WTC11 (cell line): Measurements from ENCODE around the gene ZNF700. TPM values are rescaled to one million over a fixed set of nuclear protein-coding genes. Genes with fewer than 3 reads are reported as not detected.

ENCODE experiments used
- ATAC-seq: fragments of 200-7000 bp; cut with Tn5 transposase; 2 replicates; pipeline ENCODE4 v1.10.0; 2021; ENCODE audit warnings: mild to moderate bottlenecking, moderate library complexity
- CTCF ChIA-PET: fragments of 300-600 bp; sonication (Branson Sonifier 250); formaldehyde crosslinking; loops from one replicate; lab custom pipeline; 2021; ENCODE audit warnings: antibody characterized with exemption; lab: Charles Lee
- POLR2A ChIA-PET: fragments of 350-600 bp; sonication (Branson Sonifier 250); formaldehyde crosslinking; loops from one replicate; lab custom pipeline; 2021; ENCODE audit warnings: antibody characterized with exemption; lab: Charles Lee
- DNase-seq: peaks from one replicate; pipeline ENCODE4 v3.0.0; 2021; ENCODE audit warnings: low spot score
- H3K27ac Mint-ChIP-seq: 2 replicates; pipeline ENCODE4 v1.8.0; 2021; ENCODE audit warnings: mixed read lengths
- H3K27me3 Mint-ChIP-seq: 2 replicates; pipeline ENCODE4 v1.8.0; 2021; ENCODE audit warnings: low read depth, mild to moderate bottlenecking, moderate library complexity, mixed read lengths
- H3K36me3 Mint-ChIP-seq: 2 replicates; pipeline ENCODE4 v1.8.0; 2021; ENCODE audit warnings: mixed read lengths
- H3K4me1 Mint-ChIP-seq: 2 replicates; pipeline ENCODE4 v1.8.0; 2022; ENCODE audit warnings: mixed read lengths
- H3K4me3 Mint-ChIP-seq: 2 replicates; pipeline ENCODE4 v1.8.0; 2021; ENCODE audit warnings: mild to moderate bottlenecking, moderate library complexity, mixed read lengths
- H3K9me3 Mint-ChIP-seq: 2 replicates; pipeline ENCODE4 v1.8.0; 2021; ENCODE audit warnings: mixed read lengths
- ATF2 ChIP-seq: sonication (generic); formaldehyde crosslinking; IDR thresholded peaks from 2 replicates; pipeline ENCODE4 v1.8.1; 2022; ENCODE audit warnings: low read depth, missing genetic modification reagents, borderline replicate concordance
- CBFB ChIP-seq: sonication (generic); formaldehyde crosslinking; IDR thresholded peaks from 2 replicates; pipeline ENCODE4 v1.8.1; 2022; ENCODE audit warnings: mild to moderate bottlenecking, low read depth, missing genetic modification reagents
- E2F5 ChIP-seq: sonication (generic); formaldehyde crosslinking; IDR thresholded peaks from 2 replicates; pipeline ENCODE4 v1.8.1; 2022; ENCODE audit warnings: mild to moderate bottlenecking, moderate library complexity, missing genetic modification reagents
- ETV6 ChIP-seq: sonication (generic); formaldehyde crosslinking; IDR thresholded peaks from 2 replicates; pipeline ENCODE4 v1.8.1; 2022; ENCODE audit warnings: mild to moderate bottlenecking, missing genetic modification reagents
- FOXP1 ChIP-seq: sonication (generic); formaldehyde crosslinking; IDR thresholded peaks from 2 replicates; pipeline ENCODE4 v1.8.0; 2022; ENCODE audit warnings: missing genetic modification reagents, mild to moderate bottlenecking, moderate library complexity, borderline replicate concordance
- HMGA2 ChIP-seq: fragments of 250-450 bp; sonication (Bioruptor Pico); IDR thresholded peaks from 2 replicates; pipeline ENCODE4 v1.4.0; 2021; ENCODE audit warnings: mild to moderate bottlenecking, moderate library complexity
- JUN ChIP-seq: sonication (generic); formaldehyde crosslinking; IDR thresholded peaks from 2 replicates; pipeline ENCODE4 v1.8.0; 2023; ENCODE audit warnings: mild to moderate bottlenecking, missing genetic modification reagents
- MLX ChIP-seq: sonication (generic); formaldehyde crosslinking; IDR thresholded peaks from 2 replicates; pipeline ENCODE4 v1.8.1; 2023; ENCODE audit warnings: mild to moderate bottlenecking, missing genetic modification reagents, moderate library complexity
- MYBL2 ChIP-seq: sonication (generic); formaldehyde crosslinking; IDR thresholded peaks from 2 replicates; pipeline ENCODE4 v1.8.1; 2023; ENCODE audit warnings: mild to moderate bottlenecking, moderate library complexity, missing genetic modification reagents
- NFE2L1 ChIP-seq: sonication (generic); formaldehyde crosslinking; IDR thresholded peaks from 2 replicates; pipeline ENCODE4 v1.8.1; 2023; ENCODE audit warnings: missing genetic modification reagents
- NFYB ChIP-seq: sonication (generic); formaldehyde crosslinking; conservative IDR thresholded peaks from 2 replicates; pipeline ENCODE4 v1.8.0; 2022; ENCODE audit warnings: low read depth, missing genetic modification reagents
- NR2C2 ChIP-seq: sonication (generic); formaldehyde crosslinking; IDR thresholded peaks from 2 replicates; pipeline ENCODE4 v1.8.0; 2022; ENCODE audit warnings: mild to moderate bottlenecking, missing genetic modification reagents
- OVOL2 ChIP-seq: fragments of 250-450 bp; sonication (Bioruptor Pico); IDR thresholded peaks from 2 replicates; pipeline ENCODE4 v1.9.0; 2021; ENCODE audit warnings: mild to moderate bottlenecking, borderline replicate concordance
- PRDM15 ChIP-seq: sonication (generic); formaldehyde crosslinking; IDR thresholded peaks from 2 replicates; pipeline ENCODE4 v1.8.0; 2022; ENCODE audit warnings: missing genetic modification reagents
- SP1 ChIP-seq: sonication (generic); formaldehyde crosslinking; conservative IDR thresholded peaks from 2 replicates; pipeline ENCODE4 v1.8.1; 2022; ENCODE audit warnings: missing genetic modification reagents
- TEAD1 ChIP-seq: sonication (generic); formaldehyde crosslinking; IDR thresholded peaks from 2 replicates; pipeline ENCODE4 v1.8.0; 2022; ENCODE audit warnings: mild to moderate bottlenecking, missing genetic modification reagents
- TEAD4 ChIP-seq: sonication (generic); formaldehyde crosslinking; IDR thresholded peaks from 2 replicates; pipeline ENCODE4 v1.8.0; 2022; ENCODE audit warnings: mild to moderate bottlenecking, missing genetic modification reagents
- TP53 ChIP-seq: sonication (generic); formaldehyde crosslinking; IDR thresholded peaks from 2 replicates; pipeline ENCODE4 v1.8.1; 2023; ENCODE audit warnings: mild to moderate bottlenecking, missing genetic modification reagents
- ZBTB21 ChIP-seq: sonication (generic); formaldehyde crosslinking; IDR thresholded peaks from 2 replicates; pipeline ENCODE4 v1.8.1; 2023; ENCODE audit warnings: mild to moderate bottlenecking, missing genetic modification reagents, borderline replicate concordance
- ZBTB43 ChIP-seq: sonication (generic); formaldehyde crosslinking; IDR thresholded peaks from 2 replicates; pipeline ENCODE4 v1.8.1; 2023; ENCODE audit warnings: mild to moderate bottlenecking, missing genetic modification reagents
- ZNF281 ChIP-seq: sonication (generic); formaldehyde crosslinking; IDR thresholded peaks from 2 replicates; pipeline ENCODE4 v1.8.0; 2023; ENCODE audit warnings: mild to moderate bottlenecking, missing genetic modification reagents
- total RNA-seq: library from RNA; stranded (reverse); gene quantifications from 3 replicates; pipeline ENCODE4 v1.2.3, GENCODE V29; 2021

ZNF700 gene
- total RNA-seq, 1 experiment from 2014 or later = 9.1 TPM

- ATAC-seq (peak; percentile 97), DNase-seq (peak; percentile 98)
- Mint-ChIP-seq H3K36me3 (peaks cover 21% of the 10 kb centered on the region), H3K27me3 (no peaks in the 10 kb centered on the region), H3K4me3 (peak overlapping the region; percentile 98), H3K27ac (peak overlapping the region; percentile 99), H3K4me1 (peaks cover 31% of the 10 kb centered on the region), H3K9me3 (peaks cover 7% of the 10 kb centered on the region)
- ChIA-PET POLR2A (interaction anchor here (0.6 to 2.7 kb wide), 15 partner anchors 10 to 902 kb away, joined by 3 to 18 read pairs (median 6); partner anchors contain the start of genes ZNF20, ZNF433, ZNF625 and ZNF69), CTCF (interaction anchor here (0.5 to 7.1 kb wide), 29 partner anchors 13 to 190 kb away, joined by 3 to 100 read pairs (median 4); partner anchors contain the start of genes ZNF20, ZNF433, ZNF439 and ZNF440)
- TF ChIP-seq NFE2L1 (CRISPR knock-in tag) = no peak
- TF ChIP-seq NFYB (CRISPR knock-in tag) = peak; percentile 67
- no peak for TF ChIP-seq ZNF281
- TF ChIP-seq ZBTB21 (CRISPR knock-in tag) = no peak
- 0 out of 2 replicates have a peak, but pooled peaks have one; percentile 68 for TF ChIP-seq TP53
- 0 out of 2 replicates have a peak, but pooled peaks have one; percentile 32 for TF ChIP-seq MYBL2 (CRISPR knock-in tag)
- TF ChIP-seq CBFB (CRISPR knock-in tag) = no peak
- peak; percentile 31; the same call in 1 of the 2 replicates for TF ChIP-seq ZBTB43 (CRISPR knock-in tag)
- 0 out of 2 replicates have a peak, but pooled peaks have one; percentile 15 for TF ChIP-seq TEAD4
- TF ChIP-seq PRDM15 (CRISPR knock-in tag) = no peak
- peak; percentile 41; the same call in 1 of the 2 replicates for TF ChIP-seq SP1 (CRISPR knock-in tag)
- 0 out of 2 replicates have a peak, but pooled peaks have one; percentile 24 for TF ChIP-seq JUN (CRISPR knock-in tag)
- peak; percentile 20; the same call in 1 of the 2 replicates for TF ChIP-seq FOXP1 (CRISPR knock-in tag)
- peak; percentile 59; the same call in 1 of the 2 replicates for TF ChIP-seq ETV6 (CRISPR knock-in tag)
Observed at GRCh38 chr19:11987405-11988281, 62.7 kb downstream of the ZNF700 start.

- Mint-ChIP-seq H3K9me3 (peaks cover 3% of the 10 kb centered on the region; the same call in 1 of the 2 replicates), H3K4me3 (peak overlapping the region; percentile 98), H3K27me3 (no peaks in the 10 kb centered on the region), H3K4me1 (peaks cover 37% of the 10 kb centered on the region), H3K27ac (no peak overlapping the region), H3K36me3 (peaks cover 18% of the 10 kb centered on the region)
- no peak for TF ChIP-seq OVOL2 (CRISPR knock-in tag)
- no peak for TF ChIP-seq TEAD1 (CRISPR knock-in tag)
- no peak for TF ChIP-seq MLX
- no peak for TF ChIP-seq ATF2
- TF ChIP-seq CBFB (CRISPR knock-in tag) = no peak
- no peak for TF ChIP-seq E2F5 (CRISPR knock-in tag)
- no peak for TF ChIP-seq NR2C2 (CRISPR knock-in tag)
- no peak for TF ChIP-seq HMGA2 (CRISPR knock-in tag)
- TF ChIP-seq NFE2L1 (CRISPR knock-in tag) = no peak
- ATAC-seq = no peak
- CTCF ChIA-PET = interaction anchor here (0.6 to 7.1 kb wide), 24 partner anchors 11 to 191 kb away, joined by 3 to 100 read pairs (median 4); partner anchors contain the start of genes ZNF20, ZNF433, ZNF439 and ZNF491
- POLR2A ChIA-PET = interaction anchor here (0.8 to 2.7 kb wide), 7 partner anchors 8 to 151 kb away, joined by 4 to 18 read pairs (median 7); partner anchors contain the start of genes ZNF20, ZNF433, ZNF69 and ZNF700
- no peak for DNase-seq
Observed at GRCh38 chr19:11989112-11989456, 64.2 kb downstream of the ZNF700 start.
